ENCODE measurements around the gene SEMA4C. TPM values are rescaled to one million over a fixed set of nuclear protein-coding genes. Genes with fewer than 3 reads are reported as not detected.
A peak's percentile ranks its signal among the peaks of the same experiment; 100 is the strongest.

The SEMA4C gene
- total and polyA plus RNA-seq, 2 of the 4 experiments (the other 2 are of a cell fraction), result 15.8 to 24.3 TPM

- dilution Hi-C loops (cut with HindIII; ENCODE audit: low sequenced_read_pairs, unreplicated experiment) (no loop called here), intact Hi-C loops (cut with micrococcal nuclease) (loop anchor here (1.0 kb wide), 2 partner anchors 10 to 92 kb away; partner anchors contain the start of gene ANKRD39), in situ Hi-C loops (cut with MboI; ENCODE audit: low sequenced_read_pairs) (loop anchor here (25.0 kb wide), 1 partner anchor 244 kb away; the partner anchor contains the start of gene ANKRD36)
- Histone ChIP-seq H2BK15ac (ENCODE audit: low read depth, low read length) (0 out of 3 replicates have a peak overlapping the region, but pooled peaks have one; percentile 25), H3K36me3 (ENCODE audit: control insufficient read depth, insufficient read depth, low read length) (peaks cover 43% of the 10 kb centered on the region), H3K14ac (replicated peaks; ENCODE audit: low read depth, low read length) (peak overlapping the region; percentile 95), H3K4me3 (ENCODE audit: insufficient read depth, low read depth, low read length) (peak overlapping the region; percentile 87), H4K5ac (ENCODE audit: low read depth, low read length) (peak overlapping the region; percentile 7), H3K27ac (ENCODE audit: insufficient read depth, low read length) (peak overlapping the region; percentile 88), H2AK5ac (ENCODE audit: low read depth, low read length) (peak overlapping the region; percentile 94), H2AK9ac (replicated peaks; ENCODE audit: low read depth, low read length, poor library complexity) (peak overlapping the region; percentile 100), H3K27me3 (ENCODE audit: control insufficient read depth, insufficient read depth, low read length) (no peaks in the 10 kb centered on the region), H3K9me1 (ENCODE audit: insufficient read depth, low read length) (no peaks in the 10 kb centered on the region; the same call in 1 of the 2 replicates), H3K9ac (ENCODE audit: low read depth, low read length) (peak overlapping the region; percentile 83), H3K79me1 (ENCODE audit: low read depth in 1 of 2, low read length in 2 of 2) (peaks cover 5 to 45% of the 10 kb centered on the region in 2 experiments), H2AFZ (replicated peaks; ENCODE audit: low read length, poor library complexity) (peak overlapping the region; percentile 98), H4K20me1 (ENCODE audit: insufficient read depth, low read length) (peaks cover 39% of the 10 kb centered on the region), H2BK120ac (ENCODE audit: low read depth, low read length) (peak overlapping the region; percentile 44; the same call in 1 of the 2 replicates), H3K18ac (ENCODE audit: low read depth, low read length) (peak overlapping the region; percentile 36; the same call in 1 of the 2 replicates), H3K4me2 (ENCODE audit: low read depth, low read length) (peak overlapping the region; percentile 94), H3K4me1 (ENCODE audit: control insufficient read depth, insufficient read depth, low read length) (peaks cover 7% of the 10 kb centered on the region; the same call in 1 of the 2 replicates), H3K23ac (ENCODE audit: low read depth, low read length) (peak overlapping the region; percentile 95), H3K56ac (ENCODE audit: extremely low read depth, insufficient read depth, low read length) (peak overlapping the region; percentile 75), H4K91ac (ENCODE audit: insufficient read depth, low read depth, low read length) (peak overlapping the region; percentile 67), H2BK20ac (ENCODE audit: low read depth, low read length) (no peak overlapping the region; the same call in 1 of the 2 replicates), H3K9me3 (ENCODE audit: control insufficient read depth, insufficient read depth, low read length) (no peaks in the 10 kb centered on the region), H4K8ac (ENCODE audit: low read depth in 2 of 2, low read length in 2 of 2) (peak overlapping the region; percentile 76 to 84), H2BK5ac (ENCODE audit: low read depth, low read length, poor library complexity, severe bottlenecking) (peak overlapping the region; percentile 69), H3K4ac (ENCODE audit: low read depth, low read length) (peak overlapping the region; percentile 95)
- ChIA-PET POLR2A (ENCODE audit: unreplicated experiment) (interaction anchor here (0.5 to 1.0 kb wide), 3 partner anchors 24 to 550 kb away, joined by 3 read pairs; no protein-coding TSS in a partner anchor), CTCF (interaction anchor here (0.9 to 3.6 kb wide), 5 partner anchors 10 to 283 kb away, joined by 3 to 20 read pairs (median 3); partner anchors contain the start of gene ANKRD39)
- no peak for TF ChIP-seq USF2 (IDR thresholded peaks at IDR 0.05; ENCODE audit: low read depth, low read length)
- peak; percentile 48; the same call in 1 of the 2 replicates for TF ChIP-seq MXI1 (IDR thresholded peaks at IDR 0.05; ENCODE audit: borderline replicate concordance, low read depth, low read length)
- no peak; the same call in none of the 2 replicates for ATAC-seq (ENCODE audit: low read depth)
- BruUV-seq (replicated peaks), result no TSS peak
- no peak for DNase-seq
- 0% methylated on average over 4 of the region's 27 CpGs; no CpG with 5 or more reads in 1 of the 2 experiments for WGBS, 2 experiments (ENCODE audit: extremely low coverage in 2 of 2, insufficient read length in 1 of 2)
Measured at GRCh38 chr2:96867756-96868554, 1.9 kb downstream of the SEMA4C start.
